HG03378 (cell line): ENCODE results near the gene COL9A3.

Experiments used
- ATAC-seq: cut with Tn5 transposase; IDR thresholded peaks from one replicate; pipeline ENCODE4 v1.9.1; 2021; ENCODE audit warnings: mild to moderate bottlenecking, moderate library complexity; ENCODE audit not compliant: unreplicated experiment

The COL9A3 gene

GRCh38 chr20:62809530-62810428, 7.1 kb upstream of the COL9A3 start:
- no peak for ATAC-seq

- ATAC-seq: no peak
Observed at GRCh38 chr20:62811320-62811719, 5.5 kb upstream of the COL9A3 start.

- no peak for ATAC-seq
Observed at GRCh38 chr20:62811720-62812119, 5.1 kb upstream of the COL9A3 start.

- ATAC-seq: no peak
Observed at GRCh38 chr20:62812181-62812906, 4.5 kb upstream of the COL9A3 start.

GRCh38 chr20:62812907-62813200, 4.0 kb upstream of the COL9A3 start:
- no peak for ATAC-seq

- ATAC-seq: no peak
Observed at GRCh38 chr20:62813588-62813987, 3.3 kb upstream of the COL9A3 start.

GRCh38 chr20:62814060-62814708, 2.7 kb upstream of the COL9A3 start:
- ATAC-seq: no peak

GRCh38 chr20:62814709-62815065, 2.2 kb upstream of the COL9A3 start:
- no peak for ATAC-seq

- ATAC-seq: no peak
Observed at GRCh38 chr20:62815066-62815991, 1.5 kb upstream of the COL9A3 start.

GRCh38 chr20:62816031-62816883, 593 bp upstream of the COL9A3 start:
- no peak for ATAC-seq

- ATAC-seq: no peak
Observed at GRCh38 chr20:62817975-62818591, 1.2 kb downstream of the COL9A3 start.

GRCh38 chr20:62818592-62819493, 2.0 kb downstream of the COL9A3 start:
- ATAC-seq: no peak

GRCh38 chr20:62819494-62820174, 2.8 kb downstream of the COL9A3 start:
- no peak for ATAC-seq

GRCh38 chr20:62820208-62820961, 3.5 kb downstream of the COL9A3 start:
- ATAC-seq: no peak

- ATAC-seq: no peak
Observed at GRCh38 chr20:62820962-62821725, 4.3 kb downstream of the COL9A3 start.

- ATAC-seq: no peak
Observed at GRCh38 chr20:62821726-62822210, 4.9 kb downstream of the COL9A3 start.
